Measurements from ENCODE around the gene PFKFB2.

Gene PFKFB2

GRCh38 chr1:207015791-207016190, 37.3 kb upstream of the PFKFB2 start:
- Histone ChIP-seq H3K79me2 (ENCODE audit: low read length) (no peaks in the 10 kb centered on the region), H3K27ac (ENCODE audit: low read length) (no peak overlapping the region), H3K4me3 (ENCODE audit: low read length) (no peak overlapping the region), H2AFZ (ENCODE audit: low read length) (no peak overlapping the region), H3K4me2 (ENCODE audit: low read depth, low read length) (no peak overlapping the region), H4K20me1 (ENCODE audit: insufficient read depth, low read length) (no peaks in the 10 kb centered on the region), H3F3A (ENCODE audit: insufficient read depth, low read length) (no peaks in the 10 kb centered on the region), H3K9me3 (replicated peaks; ENCODE audit: insufficient read depth, low read length) (no peaks in the 10 kb centered on the region), H3K36me3 (replicated peaks; ENCODE audit: insufficient read depth, low read length) (no peaks in the 10 kb centered on the region), H3K4me1 (ENCODE audit: low read length) (no peaks in the 10 kb centered on the region), H3K27me3 (replicated peaks; ENCODE audit: insufficient read depth, low read length) (no peaks in the 10 kb centered on the region), H3K9ac (ENCODE audit: low read length) (no peak overlapping the region), H3K9me2 (replicated peaks; ENCODE audit: insufficient read depth, low read length) (no peaks in the 10 kb centered on the region)
- no peak for DNase-seq
- TF ChIP-seq EZH2phosphoT487 (IDR thresholded peaks at IDR 0.05; ENCODE audit: low read length) (no peak), CTCF (IDR thresholded peaks at IDR 0.05; ENCODE audit: low read length) (no peak), EZH2 (optimal IDR thresholded peaks at IDR 0.05; ENCODE audit: low read depth, low read length) (no peak)

GRCh38 chr1:207017615-207018559, 35.2 kb upstream of the PFKFB2 start:
- Histone ChIP-seq H3K27me3 (replicated peaks; ENCODE audit: insufficient read depth, low read length) (no peaks in the 10 kb centered on the region), H3K27ac (ENCODE audit: low read length) (no peak overlapping the region), H3K4me2 (ENCODE audit: low read depth, low read length) (no peak overlapping the region), H3K9me2 (replicated peaks; ENCODE audit: insufficient read depth, low read length) (no peaks in the 10 kb centered on the region), H2AFZ (ENCODE audit: low read length) (no peak overlapping the region), H3K79me2 (ENCODE audit: low read length) (no peaks in the 10 kb centered on the region), H3K36me3 (replicated peaks; ENCODE audit: insufficient read depth, low read length) (no peaks in the 10 kb centered on the region), H3K4me3 (ENCODE audit: low read length) (no peak overlapping the region), H3F3A (ENCODE audit: insufficient read depth, low read length) (no peaks in the 10 kb centered on the region), H4K20me1 (ENCODE audit: insufficient read depth, low read length) (no peaks in the 10 kb centered on the region), H3K9me3 (replicated peaks; ENCODE audit: insufficient read depth, low read length) (no peaks in the 10 kb centered on the region), H3K9ac (ENCODE audit: low read length) (no peak overlapping the region), H3K4me1 (ENCODE audit: low read length) (no peaks in the 10 kb centered on the region)
- TF ChIP-seq CTCF (IDR thresholded peaks at IDR 0.05; ENCODE audit: low read length) (no peak), EZH2 (optimal IDR thresholded peaks at IDR 0.05; ENCODE audit: low read depth, low read length) (no peak), EZH2phosphoT487 (IDR thresholded peaks at IDR 0.05; ENCODE audit: low read length) (no peak)
- DNase-seq: no peak

- Histone ChIP-seq H2AFZ (ENCODE audit: low read length) (no peak overlapping the region), H3K36me3 (replicated peaks; ENCODE audit: insufficient read depth, low read length) (no peaks in the 10 kb centered on the region), H3K27me3 (replicated peaks; ENCODE audit: insufficient read depth, low read length) (no peaks in the 10 kb centered on the region), H3K9ac (ENCODE audit: low read length) (no peak overlapping the region), H3K9me3 (replicated peaks; ENCODE audit: insufficient read depth, low read length) (no peaks in the 10 kb centered on the region), H4K20me1 (ENCODE audit: insufficient read depth, low read length) (no peaks in the 10 kb centered on the region), H3K9me2 (replicated peaks; ENCODE audit: insufficient read depth, low read length) (no peaks in the 10 kb centered on the region), H3K27ac (ENCODE audit: low read length) (no peak overlapping the region), H3K4me2 (ENCODE audit: low read depth, low read length) (no peak overlapping the region), H3K4me1 (ENCODE audit: low read length) (no peaks in the 10 kb centered on the region), H3F3A (ENCODE audit: insufficient read depth, low read length) (no peaks in the 10 kb centered on the region), H3K4me3 (ENCODE audit: low read length) (no peak overlapping the region), H3K79me2 (ENCODE audit: low read length) (no peaks in the 10 kb centered on the region)
- TF ChIP-seq EZH2 (optimal IDR thresholded peaks at IDR 0.05; ENCODE audit: low read depth, low read length) (no peak), CTCF (IDR thresholded peaks at IDR 0.05; ENCODE audit: low read length) (no peak), EZH2phosphoT487 (IDR thresholded peaks at IDR 0.05; ENCODE audit: low read length) (no peak)
- DNase-seq: no peak
Measured at GRCh38 chr1:207018707-207019106, 34.4 kb upstream of the PFKFB2 start.
